Measurements from ENCODE around the gene KRTAP4-7.
"Not testable (repeated sequence)": the region's sequence is repeated elsewhere in the genome, so short reads cannot be mapped to it uniquely, and the experiment has no call there.

Gene KRTAP4-7

DNA sequence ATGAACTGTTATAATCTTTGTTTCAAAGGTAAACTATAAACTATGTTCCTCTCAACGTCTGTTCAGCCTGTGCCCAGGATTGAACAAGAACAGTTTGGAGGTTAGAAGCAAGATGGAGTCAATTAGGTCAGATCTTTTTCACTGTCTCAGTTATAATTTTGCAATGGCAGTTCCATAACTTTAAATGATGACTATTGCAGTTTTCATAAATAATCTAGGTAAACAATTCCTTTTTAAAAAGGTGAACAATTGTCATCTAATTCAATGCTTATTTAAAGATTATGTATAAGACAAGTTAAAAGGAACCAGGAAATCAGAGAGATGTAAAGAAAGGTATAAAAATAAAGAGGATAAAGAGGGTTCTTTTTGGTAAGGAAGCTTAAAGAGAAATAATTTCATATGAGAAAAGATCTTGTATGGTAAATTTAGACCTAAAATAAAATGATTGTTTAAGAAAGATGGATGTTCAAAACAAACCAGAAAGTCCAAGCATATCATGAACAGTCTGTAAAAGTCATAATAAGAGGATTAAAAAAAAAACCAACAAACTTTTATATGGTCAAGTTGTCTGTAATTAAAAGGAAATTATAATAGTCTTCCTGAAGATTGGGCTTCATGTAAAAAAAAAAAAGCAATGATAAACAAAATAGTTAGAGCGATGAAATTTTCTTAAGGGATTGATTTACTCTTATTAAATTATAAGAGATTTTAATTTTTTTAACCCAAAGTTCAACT lies 27.4 kb downstream of the KRTAP4-7 start:
- no peak for DNase-seq

DNA sequence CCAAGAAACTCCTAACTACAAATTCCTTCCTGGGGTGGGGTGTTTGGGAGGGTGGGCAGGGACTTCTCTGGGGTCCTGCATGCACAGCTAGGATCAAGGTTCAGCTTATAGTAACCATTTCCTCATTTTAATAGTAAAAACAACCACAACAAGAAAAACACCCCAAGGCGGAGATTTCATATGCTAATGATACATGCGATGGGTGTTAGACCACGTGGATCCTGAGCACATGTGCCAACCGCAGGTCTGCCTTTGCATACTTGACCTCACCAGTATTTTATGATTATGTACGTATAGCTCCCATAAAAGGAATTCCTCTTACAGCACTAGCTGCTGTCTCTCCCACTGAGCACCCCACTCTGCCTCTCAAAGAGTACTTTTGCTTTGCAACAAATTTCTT lies 32.3 kb downstream of the KRTAP4-7 start:
- no peak for DNase-seq

DNA sequence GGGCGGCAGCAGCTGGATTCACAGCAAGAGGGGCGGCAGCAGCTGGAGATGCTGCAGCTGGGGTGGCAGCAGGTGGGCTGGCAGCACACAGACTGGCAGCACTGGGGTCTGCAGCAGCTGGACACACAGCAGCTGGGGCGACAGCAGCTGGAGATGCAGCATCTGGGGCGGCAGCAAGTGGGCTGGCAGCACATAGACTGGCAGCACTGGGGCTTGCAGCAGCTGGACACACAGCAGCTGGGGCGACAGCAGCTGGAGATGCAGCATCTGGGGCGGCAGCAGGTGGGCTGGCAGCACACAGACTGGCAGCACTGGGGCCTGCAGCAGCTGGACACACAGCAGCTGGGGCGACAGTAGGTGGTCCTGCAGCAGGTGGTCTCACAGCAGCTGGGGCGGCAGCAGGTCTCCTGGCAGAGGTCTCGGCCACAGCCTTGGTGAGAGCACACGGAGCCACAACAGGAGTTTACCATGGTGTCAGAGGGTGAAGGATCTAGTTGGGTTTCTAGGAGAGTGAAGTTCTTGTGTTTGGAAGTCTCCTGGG lies 34.0 kb downstream of the KRTAP4-7 start, which contains the start of gene KRTAP4-11:
KRTAP4-11 (minus strand) TSS at position 528 of the 541 bp plus-strand sequence; CDS start at position 470, 58 bp downstream.
- not testable (repeated sequence) for DNase-seq

DNA sequence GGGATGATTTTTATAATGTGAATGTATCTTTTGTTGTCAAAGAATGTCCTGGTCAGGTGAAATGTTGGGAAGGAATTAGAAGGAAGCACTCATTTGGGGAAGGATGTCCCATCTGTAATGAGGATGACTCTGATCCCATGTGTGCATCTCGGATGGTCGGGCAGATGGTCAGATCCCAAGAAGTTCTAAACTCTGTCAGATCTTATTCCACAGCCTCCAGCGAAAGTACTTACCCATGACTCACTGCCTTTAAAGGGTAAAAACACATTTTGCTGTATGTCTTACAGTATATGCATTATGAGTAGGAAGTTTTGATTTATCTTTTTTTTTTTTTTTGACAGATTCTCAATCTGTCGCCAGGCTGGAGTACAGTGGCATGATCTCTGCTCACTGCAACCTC lies 34.8 kb downstream of the KRTAP4-7 start:
- no peak for DNase-seq

DNA sequence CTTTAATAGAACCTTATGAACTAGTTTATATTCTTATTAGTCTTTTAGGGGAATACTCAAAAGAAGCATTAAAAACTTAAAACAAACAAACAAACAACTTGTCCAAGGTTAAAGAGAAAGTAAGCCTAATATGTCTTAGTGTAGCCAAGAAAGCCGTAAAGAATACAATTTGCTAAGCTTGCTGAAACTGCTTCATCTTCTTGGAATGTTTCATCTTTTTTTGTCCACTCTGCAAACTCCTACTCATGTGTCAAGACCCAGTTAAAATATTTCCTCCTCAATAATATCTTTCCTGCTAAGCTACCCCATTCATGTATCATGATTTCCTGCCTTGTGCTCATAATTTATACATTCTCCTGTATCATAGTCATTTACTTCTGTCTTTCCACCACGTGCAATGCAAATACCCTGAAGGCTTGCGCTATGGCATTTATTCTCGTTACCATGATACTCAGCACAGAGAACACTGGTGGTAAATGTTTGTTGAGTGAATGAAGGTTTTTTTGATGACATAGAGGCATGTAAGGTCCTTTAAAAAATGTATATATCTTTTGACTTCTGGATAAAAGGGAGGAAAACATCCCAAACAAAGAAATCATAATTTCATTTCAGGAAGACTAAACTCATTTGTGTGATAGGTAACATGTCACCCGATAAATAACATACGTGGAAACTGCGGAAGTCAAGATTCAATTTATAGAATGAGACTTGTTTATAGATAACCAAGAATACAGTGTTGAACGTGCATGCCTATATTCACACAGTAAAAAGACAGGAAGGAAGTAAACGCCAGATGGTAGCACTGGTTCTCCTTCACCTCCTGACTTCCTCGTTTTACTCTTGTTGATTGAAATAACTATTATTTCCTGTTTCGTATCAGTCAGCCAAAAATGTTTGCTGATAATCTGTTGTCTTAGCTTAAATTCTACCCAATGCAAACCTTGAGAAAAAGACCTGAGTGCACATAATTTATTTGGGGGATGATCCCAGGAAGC lies 36.0 kb downstream of the KRTAP4-7 start:
- DNase-seq = not testable (repeated sequence)

DNA sequence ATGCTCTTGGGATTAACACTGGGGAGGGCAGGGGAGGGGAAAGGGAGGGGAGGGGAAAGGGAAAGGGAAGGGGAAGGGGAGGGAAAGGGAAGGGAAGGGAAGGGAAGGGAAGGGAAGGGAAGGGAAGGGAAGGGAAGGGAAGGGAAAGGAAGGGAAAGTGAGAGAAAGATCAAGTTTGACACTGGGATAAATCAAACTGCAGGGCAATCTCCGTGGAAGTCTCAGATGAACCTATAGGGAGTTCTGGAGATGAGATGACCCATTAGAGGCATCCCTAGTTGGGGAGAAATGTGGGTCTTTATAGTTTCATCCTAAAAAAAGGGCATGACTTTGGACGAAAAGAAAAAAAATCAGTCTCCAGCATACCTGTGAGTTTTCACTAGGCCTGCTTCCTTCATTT lies 37.8 kb downstream of the KRTAP4-7 start:
- DNase-seq = no peak

DNA sequence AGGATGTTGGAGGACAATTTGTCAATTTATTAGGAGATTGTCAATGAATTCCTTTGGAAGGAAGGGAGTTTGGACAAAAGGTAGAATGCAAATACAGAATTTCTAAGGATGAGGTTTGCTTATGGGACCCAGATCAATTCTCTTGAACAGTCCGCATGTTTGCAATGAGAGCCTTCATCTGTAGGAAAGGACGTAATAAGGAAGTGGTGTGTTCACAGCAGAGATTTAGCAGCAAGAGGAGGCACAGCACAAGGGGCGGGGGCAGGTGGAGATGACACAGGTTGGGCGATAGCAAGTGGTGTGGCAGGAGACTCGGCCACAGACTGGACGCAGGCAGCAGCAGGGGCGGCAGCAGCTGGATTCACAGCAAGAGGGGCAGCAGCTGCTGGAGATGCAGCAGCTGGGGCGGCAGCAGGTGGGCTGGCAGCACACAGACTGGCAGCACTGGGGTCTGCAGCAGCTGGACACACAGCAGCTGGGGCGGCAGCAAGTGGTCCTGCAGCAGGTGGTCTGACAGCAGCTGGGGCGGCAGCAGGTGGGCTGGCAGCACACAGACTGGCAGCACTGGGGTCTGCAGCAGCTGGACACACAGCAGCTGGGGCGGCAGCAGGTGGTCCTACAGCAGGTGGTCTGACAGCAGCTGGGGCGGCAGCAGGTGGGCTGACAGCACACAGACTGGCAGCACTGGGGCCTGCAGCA lies 39.5 kb downstream of the KRTAP4-7 start:
- DNase-seq = not testable (repeated sequence)

DNA sequence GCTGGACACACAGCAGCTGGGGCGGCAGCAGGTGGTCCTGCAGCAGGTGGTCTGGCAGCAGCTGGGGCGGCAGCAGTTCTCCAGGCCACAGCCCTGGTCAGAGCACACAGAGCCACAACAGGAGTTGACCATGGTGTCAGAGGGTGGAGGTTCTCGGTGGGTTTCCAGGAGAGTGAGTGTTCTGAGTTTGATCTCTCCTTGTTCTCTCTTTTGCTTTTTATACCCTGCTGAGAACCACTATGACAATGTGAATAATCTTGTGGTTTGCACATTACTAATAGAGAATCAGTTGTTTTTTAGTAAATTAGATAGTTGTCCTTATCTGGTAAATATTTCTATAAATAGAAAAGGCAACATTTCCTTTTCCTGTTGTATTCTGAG lies 40.0 kb downstream of the KRTAP4-7 start, which contains the start of gene KRTAP4-12:
KRTAP4-12 (minus strand) TSS at position 192 of the 381 bp plus-strand sequence; CDS start at position 132, 60 bp downstream.
- not testable (repeated sequence) for DNase-seq

DNA sequence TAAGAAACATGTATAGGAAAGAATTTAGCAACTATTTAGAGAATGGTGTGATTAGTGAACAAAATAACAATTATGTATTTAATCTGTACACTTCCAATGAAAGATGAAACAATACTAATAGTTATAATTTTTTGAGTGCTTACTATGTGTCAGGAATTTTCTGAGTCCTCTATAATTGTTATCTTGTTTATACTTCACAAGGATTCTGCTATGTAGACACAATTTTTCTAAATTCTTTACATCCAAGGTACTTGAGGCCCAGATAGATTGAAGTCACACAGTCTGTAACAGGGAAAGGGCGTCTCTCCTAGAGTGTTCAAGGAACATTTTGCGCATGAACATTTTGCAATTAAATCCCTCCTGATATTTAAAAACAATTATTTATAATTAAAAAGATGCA lies 41.1 kb downstream of the KRTAP4-7 start:
- no peak for DNase-seq

DNA sequence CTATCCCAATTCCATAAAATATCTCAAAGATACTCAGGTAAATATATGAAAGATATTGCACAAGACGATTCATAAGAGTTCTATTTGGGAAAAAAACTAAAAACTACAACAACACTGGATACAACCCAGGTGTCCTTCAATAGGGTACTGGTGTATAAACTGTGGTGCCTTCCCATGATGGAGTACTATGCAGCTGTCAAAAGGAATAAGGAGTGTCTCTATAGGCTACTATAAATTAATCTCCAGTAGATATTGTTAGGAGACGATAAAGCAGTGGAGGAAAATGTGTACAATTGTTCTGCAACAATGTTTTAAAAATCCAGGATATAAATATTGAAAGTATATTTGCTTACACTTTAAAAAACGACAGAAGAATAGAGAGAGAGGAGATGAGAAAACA lies 42.5 kb downstream of the KRTAP4-7 start:
- DNase-seq = no peak

DNA sequence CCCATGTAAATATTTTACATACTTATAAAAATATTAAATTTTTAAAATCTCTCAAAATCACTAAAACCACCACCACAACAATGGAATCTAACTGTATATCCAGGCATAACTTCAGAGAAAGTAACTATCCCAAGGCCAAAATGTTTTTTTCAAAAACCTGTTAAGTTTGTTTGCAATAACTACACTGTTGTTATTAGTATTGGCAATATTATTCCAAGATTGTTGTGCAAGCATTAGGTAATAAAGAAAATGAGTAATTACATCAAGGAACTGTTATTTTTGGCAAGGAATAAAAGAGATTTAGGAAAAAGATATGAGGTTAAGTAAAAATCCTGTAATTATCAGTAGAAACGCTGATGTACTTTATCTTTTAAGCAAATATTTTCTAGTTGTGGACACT lies 43.4 kb downstream of the KRTAP4-7 start:
- no peak for DNase-seq

DNA sequence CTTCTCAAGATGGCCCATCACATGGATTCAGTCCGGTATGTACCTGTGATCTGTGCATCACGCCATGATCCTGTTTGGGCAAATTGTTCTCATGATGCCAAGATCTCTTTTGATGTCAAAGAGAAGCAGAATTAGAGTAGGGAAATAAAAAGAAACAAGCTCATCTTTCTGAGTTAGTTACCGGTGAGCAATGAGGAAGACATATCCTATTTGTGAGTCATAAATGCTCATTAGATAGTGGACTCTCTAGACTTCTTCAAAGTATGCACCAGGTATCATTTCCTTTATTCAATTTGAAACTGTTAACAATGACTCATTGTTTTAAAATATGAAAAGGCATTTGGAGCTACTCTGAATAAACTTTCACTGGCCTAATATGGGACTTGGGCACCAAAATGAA lies 48.0 kb downstream of the KRTAP4-7 start:
- no peak for DNase-seq

DNA sequence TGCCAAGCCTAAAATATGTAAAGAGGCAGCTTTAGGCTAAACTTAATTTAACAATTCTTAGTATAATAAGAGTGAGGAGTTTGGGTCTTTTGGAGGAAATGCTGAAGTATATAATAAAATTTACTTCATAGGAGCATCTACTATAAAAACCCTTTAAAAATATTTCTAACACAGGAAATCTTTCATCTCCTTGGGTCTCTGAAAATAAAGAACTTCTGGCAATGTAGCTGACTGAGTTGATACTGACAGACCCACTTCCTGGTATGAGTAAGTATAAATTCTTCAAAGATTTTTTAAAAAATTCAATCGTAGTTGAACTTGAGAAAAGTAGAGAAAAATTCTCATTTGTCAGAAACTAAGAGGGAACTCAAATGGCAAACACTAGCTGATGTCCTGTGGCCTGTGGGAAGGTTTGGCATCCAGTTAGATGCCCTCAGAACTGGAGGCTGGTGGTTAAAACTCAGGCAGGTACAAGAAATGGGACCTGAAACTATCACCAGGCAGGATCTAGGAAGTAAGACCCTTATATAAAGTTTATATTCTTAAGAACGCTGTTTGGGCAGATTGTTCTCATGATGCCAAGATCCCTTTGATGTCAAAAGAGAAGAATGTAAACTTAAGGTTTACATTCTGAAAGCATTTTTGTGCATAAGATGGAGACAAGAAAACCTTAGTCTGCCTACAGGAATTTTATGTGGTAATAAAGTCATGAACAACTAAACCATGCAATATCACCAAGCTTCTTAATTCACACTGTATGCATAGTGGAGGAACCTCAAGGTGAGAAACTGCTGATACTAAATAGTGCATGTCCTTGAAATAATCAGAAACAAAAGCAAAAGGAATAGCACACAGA lies 50.2 kb downstream of the KRTAP4-7 start:
- no peak for DNase-seq
